Progenitor cell of endocrine pancreas (in vitro differentiated cells): ENCODE results near the gene ZBTB8A. TPM values are rescaled to one million over a fixed set of nuclear protein-coding genes. Genes with fewer than 3 reads are reported as not detected.

Experiments
- DNase-seq: peaks from one replicate; pipeline ENCODE4 v3.0.0; 2021; ENCODE audit warnings: low spot score; ENCODE audit not compliant: unreplicated experiment
- H3K27ac Mint-ChIP-seq: 2 replicates; pipeline ENCODE4 v1.8.0; 2021; ENCODE audit warnings: mild to moderate bottlenecking, moderate library complexity, mixed read lengths
- H3K27me3 Mint-ChIP-seq: 2 replicates; pipeline ENCODE4 v1.8.0; 2021; ENCODE audit warnings: mixed read lengths
- H3K36me3 Mint-ChIP-seq: 2 replicates; pipeline ENCODE4 v1.8.0; 2022; ENCODE audit warnings: mixed read lengths; ENCODE audit not compliant: insufficient read depth
- H3K4me1 Mint-ChIP-seq: 2 replicates; pipeline ENCODE4 v1.8.0; 2021; ENCODE audit warnings: low read depth, mixed read lengths
- H3K4me3 Mint-ChIP-seq: 2 replicates; pipeline ENCODE4 v1.8.0; 2021; ENCODE audit warnings: low read depth, mild to moderate bottlenecking, moderate library complexity, mixed read lengths
- H3K9me3 Mint-ChIP-seq: 2 replicates; pipeline ENCODE4 v1.8.0; 2021; ENCODE audit warnings: low read depth, mixed read lengths
- total RNA-seq: library from RNA; stranded (reverse); gene quantifications from 2 replicates; pipeline ENCODE4 v1.2.1, GENCODE V29; 2021
- TF ChIP-seq, protein P1 (sequence below): fragments of 200-600 bp; sonication (generic); IDR thresholded peaks from one replicate; pipeline ENCODE4 v1.5.0; 2021; ENCODE audit warnings: antibody characterized with exemption, mild to moderate bottlenecking; ENCODE audit not compliant: unreplicated experiment

The ZBTB8A gene
- total RNA-seq, 1 donor from 2014 or later: 10.8 TPM

DNA sequence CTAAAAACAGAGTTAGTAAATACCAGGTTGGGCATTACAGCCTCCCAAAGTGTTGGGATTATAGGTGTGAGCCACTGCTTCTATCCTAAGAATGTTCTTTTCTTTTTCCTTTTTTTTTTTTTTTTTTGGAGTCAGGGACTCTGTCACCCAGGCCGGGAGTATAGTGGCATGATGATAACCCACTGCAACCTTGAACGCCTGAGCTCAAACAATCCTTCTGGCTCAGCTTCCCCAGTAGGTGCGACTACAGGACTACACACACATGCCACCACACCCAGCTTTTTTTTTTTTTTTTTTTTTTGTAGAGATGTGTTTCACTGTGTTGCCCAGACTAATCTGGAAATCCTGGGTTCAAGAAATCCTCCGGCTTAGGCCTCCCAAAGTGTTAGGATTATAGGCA lies 105.2 kb downstream of the ZBTB8A start:
- TF ChIP-seq, protein P1, sequence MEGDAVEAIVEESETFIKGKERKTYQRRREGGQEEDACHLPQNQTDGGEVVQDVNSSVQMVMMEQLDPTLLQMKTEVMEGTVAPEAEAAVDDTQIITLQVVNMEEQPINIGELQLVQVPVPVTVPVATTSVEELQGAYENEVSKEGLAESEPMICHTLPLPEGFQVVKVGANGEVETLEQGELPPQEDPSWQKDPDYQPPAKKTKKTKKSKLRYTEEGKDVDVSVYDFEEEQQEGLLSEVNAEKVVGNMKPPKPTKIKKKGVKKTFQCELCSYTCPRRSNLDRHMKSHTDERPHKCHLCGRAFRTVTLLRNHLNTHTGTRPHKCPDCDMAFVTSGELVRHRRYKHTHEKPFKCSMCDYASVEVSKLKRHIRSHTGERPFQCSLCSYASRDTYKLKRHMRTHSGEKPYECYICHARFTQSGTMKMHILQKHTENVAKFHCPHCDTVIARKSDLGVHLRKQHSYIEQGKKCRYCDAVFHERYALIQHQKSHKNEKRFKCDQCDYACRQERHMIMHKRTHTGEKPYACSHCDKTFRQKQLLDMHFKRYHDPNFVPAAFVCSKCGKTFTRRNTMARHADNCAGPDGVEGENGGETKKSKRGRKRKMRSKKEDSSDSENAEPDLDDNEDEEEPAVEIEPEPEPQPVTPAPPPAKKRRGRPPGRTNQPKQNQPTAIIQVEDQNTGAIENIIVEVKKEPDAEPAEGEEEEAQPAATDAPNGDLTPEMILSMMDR: no peak
- Mint-ChIP-seq H3K27me3 (no peaks in the 10 kb centered on the region), H3K4me1 (peaks cover 14% of the 10 kb centered on the region), H3K27ac (peak overlapping the region; percentile 97), H3K36me3 (no peaks in the 10 kb centered on the region), H3K4me3 (no peak overlapping the region), H3K9me3 (no peaks in the 10 kb centered on the region)
- DNase-seq: no peak

DNA sequence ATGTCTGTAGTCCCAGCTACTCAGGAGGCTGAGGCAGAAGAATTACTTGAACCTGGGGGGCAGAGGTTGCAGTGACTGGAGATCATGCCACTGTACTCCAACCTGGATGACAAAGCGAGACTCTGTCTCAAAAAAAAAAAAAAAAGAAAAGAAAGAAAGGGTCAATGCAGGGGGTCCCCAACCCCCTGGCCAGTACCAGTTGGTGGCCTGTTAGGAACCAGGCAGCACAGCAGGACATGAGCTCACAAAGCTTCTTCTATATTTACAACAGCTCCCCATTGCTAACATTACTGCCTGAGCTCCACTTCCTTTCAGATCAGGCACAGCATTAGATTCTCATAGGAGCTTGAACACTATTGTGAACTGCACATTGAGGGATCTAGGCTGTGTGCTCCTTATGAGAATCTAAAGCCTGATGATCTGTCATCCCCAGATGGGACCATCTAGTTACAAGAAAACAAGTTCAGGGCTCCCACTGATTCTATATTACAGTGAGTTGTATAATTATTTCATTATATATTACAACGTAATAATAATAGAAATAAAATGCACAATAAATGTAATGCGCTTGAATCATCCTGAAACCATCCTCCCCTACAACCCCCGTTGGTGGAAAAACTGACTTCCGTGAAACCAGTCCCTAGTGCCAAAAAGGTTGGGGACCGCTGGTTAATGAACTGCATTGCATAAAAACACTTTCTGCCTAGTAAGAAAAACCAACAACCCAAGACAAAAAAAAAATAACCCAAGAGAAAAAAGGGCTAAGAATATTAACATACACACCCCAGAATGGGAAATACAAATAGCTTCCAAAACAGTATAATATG lies 108.3 kb downstream of the ZBTB8A start:
- Mint-ChIP-seq H3K27ac (no peak overlapping the region), H3K36me3 (no peaks in the 10 kb centered on the region), H3K4me1 (peaks cover 21% of the 10 kb centered on the region), H3K9me3 (no peaks in the 10 kb centered on the region), H3K27me3 (no peaks in the 10 kb centered on the region), H3K4me3 (no peak overlapping the region)
- DNase-seq: no peak
- TF ChIP-seq, protein P1: no peak

DNA sequence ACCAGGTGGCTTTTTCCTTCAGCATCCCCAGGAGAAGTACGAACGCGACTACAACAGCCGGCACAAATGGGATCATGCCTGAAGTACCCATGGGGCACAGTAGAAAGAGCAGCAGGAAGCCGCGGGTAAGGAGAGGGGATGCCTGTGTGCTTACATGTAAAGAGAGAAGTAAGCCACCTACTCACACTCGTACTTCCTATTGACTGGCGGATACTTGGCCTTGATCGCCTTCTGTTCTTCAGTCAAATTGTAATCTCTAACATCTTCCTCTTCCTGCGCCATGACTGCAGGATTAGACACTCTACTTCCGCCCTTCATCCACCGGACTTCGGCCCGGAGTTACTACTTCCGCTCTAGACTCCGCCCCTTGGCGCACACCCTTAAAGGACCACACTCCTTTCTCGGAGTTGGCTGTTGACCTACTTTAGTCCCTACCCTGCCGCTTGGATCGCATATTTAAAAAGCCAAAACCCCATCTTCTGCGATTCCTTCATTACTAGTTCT lies 111.1 kb downstream of the ZBTB8A start, which contains the start of gene ZBTB8OS:
Gene ZBTB8OS (minus strand): TSS at position 303 of the 504 bp plus-strand sequence. CDS start 21 bp downstream, at position 282.
- Mint-ChIP-seq H3K4me1 (peaks cover 29% of the 10 kb centered on the region), H3K9me3 (no peaks in the 10 kb centered on the region), H3K4me3 (peak within 1 kb of the TSS; percentile 90), H3K36me3 (peaks cover 11% of the 10 kb centered on the region), H3K27ac (peak within 1 kb of the TSS; percentile 99), H3K27me3 (no peaks in the 10 kb centered on the region)
- DNase-seq: peak; percentile 55
- TF ChIP-seq, protein P1: no peak

DNA sequence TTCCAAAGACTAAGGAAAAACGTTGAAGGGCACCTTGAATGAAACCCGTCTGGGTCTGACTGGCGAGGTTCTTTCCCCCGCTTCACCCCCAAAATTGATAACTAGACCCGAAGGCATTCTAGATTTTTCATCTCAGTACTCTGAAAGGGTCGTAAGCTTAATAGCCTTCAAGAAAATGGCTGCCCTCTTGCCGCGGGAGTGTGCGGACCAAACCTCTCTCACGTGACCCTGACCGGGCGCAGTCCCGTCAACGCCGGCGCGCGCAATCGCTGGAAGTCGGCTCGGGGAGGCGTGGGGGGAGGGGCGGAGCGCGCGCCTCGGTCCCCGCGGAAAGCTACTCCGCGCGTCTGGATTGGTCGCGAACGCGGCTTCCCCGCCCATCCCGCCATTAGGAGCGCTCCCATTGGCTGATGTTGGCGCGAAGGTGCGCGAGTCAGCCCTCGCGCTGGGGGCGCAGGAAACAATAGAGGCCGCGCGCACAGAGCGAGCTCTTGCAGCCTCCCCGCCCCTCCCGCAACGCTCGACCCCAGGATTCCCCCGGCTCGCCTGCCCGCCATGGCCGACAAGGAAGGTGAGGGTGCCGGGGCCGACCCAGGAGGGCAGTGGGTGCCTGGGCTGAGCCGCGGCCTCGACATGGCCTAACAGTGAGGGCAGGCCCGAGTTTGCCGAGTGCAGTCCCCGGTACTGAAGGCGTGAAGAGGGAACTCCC lies 111.7 kb downstream of the ZBTB8A start, which contains the start of gene RBBP4:
Gene RBBP4 (plus strand): TSS at position 457 of the 709 bp plus-strand sequence. CDS start 99 bp downstream, at position 556.
- Mint-ChIP-seq H3K4me1 (peaks cover 34% of the 10 kb centered on the region), H3K9me3 (no peaks in the 10 kb centered on the region)

More for the DNA sequence above, 111.7 kb downstream of the ZBTB8A start, which contains the start of gene RBBP4:
- H3K4me3 Mint-ChIP-seq: peak within 1 kb of the TSS; percentile 90
- DNase-seq: peak; percentile 99
- H3K27me3 Mint-ChIP-seq: no peaks in the 10 kb centered on the region
- H3K36me3 Mint-ChIP-seq: peaks cover 17% of the 10 kb centered on the region
- TF ChIP-seq, protein P1: no peak
- H3K27ac Mint-ChIP-seq: peak within 1 kb of the TSS; percentile 99
